ENCODE results near the gene ZNF613.
A peak's percentile ranks its signal among the peaks of the same experiment; 100 is the strongest.
"Not testable (repeated sequence)": the region's sequence is repeated elsewhere in the genome, so short reads cannot be mapped to it uniquely, and the experiment has no call there.

Gene ZNF613

DNA sequence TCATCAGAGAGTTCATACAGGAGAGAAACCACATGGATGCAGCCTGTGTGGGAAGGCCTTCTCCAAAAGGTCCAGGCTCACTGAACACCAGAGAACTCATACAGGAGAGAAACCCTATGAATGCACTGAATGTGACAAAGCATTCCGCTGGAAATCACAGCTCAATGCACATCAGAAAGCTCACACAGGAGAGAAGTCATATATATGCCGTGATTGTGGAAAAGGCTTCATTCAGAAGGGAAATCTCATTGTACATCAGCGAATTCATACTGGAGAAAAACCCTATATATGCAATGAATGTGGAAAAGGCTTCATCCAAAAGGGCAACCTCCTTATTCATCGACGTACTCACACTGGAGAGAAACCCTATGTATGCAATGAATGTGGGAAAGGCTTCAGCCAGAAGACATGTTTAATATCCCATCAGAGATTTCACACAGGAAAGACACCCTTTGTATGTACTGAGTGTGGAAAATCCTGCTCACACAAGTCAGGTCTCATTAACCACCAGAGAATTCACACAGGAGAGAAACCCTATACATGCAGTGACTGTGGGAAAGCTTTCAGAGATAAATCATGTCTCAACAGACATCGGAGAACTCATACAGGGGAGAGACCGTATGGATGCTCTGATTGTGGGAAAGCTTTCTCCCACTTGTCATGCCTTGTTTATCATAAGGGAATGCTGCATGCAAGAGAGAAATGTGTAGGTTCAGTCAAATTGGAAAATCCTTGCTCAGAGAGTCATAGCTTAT lies 17.7 kb downstream of the ZNF613 start:
- no peak for DNase-seq

DNA sequence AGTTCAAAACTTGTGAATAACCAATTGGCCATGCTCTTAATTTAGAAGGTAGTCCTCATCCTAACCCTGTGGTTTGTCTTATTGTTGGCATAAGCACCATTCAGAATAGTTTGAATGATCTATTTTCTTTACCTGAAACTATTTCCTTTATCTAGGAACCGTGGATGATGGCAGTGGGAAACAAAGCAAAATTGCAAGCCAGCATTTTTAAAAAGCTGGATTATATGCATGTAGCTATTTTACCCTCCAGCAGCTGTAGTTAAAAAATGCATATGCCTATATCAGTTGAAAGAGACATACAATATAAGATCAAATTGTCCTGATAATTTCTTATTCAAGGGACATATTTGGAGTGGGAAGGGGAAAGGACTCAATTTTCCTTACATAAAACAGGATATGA lies 19.3 kb downstream of the ZNF613 start:
- no peak for DNase-seq

DNA sequence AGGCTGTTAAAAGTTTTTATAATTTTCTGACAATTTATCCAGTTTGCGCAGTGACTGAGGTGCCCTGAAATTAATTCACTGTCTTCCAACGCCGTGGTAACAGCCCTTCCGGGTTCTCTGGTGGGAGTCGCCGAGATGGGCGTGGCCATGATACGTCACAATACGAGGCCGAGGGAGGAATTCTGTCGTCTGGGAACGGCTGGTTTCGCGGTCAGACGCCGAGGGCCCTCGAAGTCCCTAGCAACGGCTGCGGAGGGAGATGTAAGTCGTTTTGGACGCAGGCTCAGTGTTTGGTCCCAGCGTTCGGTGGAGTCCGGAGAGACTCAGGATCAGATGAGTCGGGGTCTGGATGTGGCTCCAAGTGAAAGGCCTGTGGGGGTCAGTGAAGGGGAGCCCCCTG lies 21.7 kb downstream of the ZNF613 start:
- no peak for DNase-seq

DNA sequence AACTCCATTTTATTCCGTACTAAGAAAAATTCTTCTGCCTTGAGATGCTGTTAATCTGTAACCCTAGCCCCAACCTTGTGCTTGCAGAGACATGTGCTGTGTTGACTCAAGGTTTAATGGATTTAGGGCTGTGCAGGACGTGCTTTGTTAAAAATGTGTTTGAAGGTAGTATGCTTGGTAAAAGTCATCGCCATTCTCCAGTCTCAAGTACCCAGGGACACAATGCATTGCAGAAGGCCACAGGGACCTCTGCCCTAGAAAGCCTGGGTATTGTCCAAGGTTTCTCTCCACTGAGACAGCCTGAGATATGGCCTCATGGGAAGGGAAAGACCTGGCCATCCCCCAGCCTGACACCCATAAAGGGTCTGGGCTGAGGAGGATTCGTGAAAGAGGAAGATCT lies 30.6 kb downstream of the ZNF613 start:
- DNase-seq, result not testable (repeated sequence)

DNA sequence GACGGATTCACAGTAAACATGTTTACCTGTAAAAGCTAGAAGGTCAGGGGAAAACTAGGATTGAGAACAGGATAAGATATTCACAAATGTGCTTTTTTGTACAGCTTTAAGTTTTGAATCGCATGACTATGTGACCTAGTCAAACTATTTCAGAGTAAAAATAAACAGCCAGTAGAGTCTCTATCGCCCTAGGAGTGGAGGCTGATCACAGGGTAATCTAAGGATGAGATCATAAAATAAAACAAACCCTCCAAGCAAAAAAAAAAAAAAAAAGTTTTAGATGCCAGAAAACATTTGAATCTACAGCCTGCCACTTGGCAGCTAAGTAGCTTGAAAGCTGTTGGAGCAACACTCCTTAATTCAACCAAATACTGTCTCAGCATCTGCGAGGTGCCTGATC lies 32.5 kb downstream of the ZNF613 start:
- no peak for DNase-seq

DNA sequence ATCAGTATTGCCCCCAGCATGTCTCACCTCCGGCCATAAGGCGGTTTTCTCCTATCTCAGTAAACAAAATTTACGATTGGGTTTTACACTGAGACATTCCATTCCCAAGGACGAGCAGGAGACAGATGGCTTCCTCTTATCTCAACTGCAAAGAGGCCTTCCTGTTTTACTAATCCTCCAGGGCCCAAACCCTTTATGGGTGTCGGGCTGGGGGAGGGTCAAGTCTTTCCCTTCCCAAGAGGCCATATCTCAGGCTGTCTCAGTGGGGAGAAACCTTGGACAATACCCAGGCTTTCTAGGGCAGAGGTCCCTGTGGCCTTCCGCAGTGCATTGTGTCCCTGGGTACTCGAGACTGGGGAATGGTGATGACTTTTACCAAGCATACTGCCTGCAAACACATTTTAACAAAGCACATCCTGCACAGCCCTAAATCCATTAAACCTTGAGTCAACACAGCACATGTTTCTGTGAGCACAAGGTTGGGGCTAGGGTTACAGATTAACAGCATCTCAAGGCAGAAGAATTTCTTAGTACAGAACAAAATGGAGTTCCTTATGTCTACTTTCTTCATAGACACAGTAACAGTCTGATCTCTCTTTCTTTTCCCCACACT lies 33.5 kb downstream of the ZNF613 start:
- not testable (repeated sequence) for DNase-seq

DNA sequence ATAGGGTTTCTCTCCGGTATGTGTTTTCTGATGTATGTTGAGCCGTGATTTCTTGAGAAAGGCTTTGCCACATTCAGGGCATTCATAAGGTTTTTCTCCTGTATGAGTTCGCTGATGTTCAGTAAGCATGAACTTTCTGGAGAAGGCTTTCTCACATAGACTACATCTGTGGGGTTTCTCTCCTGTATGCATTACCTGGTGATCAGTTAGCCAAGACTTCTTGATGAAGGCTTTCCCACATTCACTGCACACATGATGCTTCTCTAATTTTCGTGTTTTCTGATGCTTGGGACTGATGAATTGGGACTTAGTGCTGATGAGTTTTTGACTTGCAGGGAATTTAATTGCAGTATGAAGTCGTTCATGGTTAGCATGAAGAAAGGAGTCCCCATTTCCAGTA lies 38.3 kb downstream of the ZNF613 start:
- DNase-seq, result no peak

DNA sequence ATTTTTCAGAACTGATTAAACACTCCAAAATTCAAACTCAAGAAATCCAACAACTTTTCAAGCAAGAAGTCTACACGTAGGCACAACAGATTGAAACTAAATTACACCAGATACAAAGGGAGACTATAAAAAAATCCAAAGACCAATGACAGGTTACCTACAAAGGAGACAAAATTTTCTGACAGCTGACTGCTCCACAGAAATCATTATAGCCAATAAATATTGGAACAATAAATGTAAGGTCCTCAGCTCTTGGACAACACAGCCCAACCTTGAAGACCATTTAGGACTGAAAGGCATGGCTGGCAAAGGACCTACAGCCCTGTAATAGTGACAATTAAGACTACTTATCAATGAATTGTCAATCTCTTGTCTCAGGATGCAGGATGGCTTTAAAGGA lies 43.4 kb downstream of the ZNF613 start:
- no peak for DNase-seq

DNA sequence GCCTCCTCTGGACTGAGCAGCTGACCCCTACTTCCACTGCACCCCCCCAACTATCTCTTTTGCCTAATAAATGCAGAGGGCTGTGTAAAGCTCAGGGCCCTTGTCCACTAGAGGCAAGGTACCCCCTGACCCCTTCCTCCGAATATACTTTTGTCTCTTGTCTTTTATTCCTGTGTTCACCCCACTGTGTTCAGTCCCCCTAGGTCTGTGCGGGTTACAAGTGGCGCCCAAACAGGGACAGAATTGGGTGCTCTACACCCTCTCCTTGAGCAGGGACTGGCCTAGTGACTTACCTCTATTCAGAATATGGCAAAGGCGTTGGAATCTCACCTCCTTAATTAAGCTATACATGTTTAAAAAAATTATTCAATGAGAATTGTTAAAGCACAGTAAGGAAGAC lies 44.4 kb downstream of the ZNF613 start:
- peak; percentile 15 for DNase-seq

DNA sequence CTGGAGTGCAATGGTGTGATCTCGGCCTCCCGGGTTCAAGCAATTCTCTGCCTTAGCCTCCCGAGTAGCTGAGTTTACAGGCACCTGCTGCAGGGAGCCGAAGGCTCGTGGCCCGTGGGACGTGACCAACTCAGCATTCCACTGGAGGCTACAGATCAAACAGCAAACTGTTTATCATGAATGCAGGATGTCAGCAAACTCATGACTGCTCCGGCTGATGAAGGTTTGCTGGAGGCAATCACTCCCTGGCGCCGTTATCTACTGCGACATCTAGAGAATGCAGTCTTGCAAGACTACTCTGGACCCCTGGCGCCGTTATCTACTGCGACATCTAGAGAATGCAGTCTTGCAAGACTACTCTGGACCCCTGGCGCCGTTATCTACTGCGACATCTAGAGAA lies 48.5 kb downstream of the ZNF613 start:
- DNase-seq, result not testable (repeated sequence)

DNA sequence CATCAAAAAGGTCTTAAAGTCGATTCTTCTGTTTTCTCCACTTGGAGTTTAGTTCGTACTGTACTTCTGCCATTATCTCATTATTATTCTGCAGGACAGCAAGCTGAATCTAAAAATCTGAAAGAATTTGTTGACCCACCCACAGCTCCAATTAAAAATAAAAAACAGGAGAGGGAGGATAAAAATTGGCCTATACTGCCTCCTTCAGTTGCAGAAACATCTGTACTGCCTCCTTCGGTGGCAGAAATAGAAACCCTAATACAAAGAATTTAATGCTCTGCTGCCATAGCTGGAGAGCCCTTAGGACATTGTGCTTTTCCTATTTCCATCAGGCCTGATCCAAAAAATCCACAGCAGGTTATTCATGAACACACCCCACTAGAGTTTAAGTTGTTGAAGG lies 49.6 kb downstream of the ZNF613 start:
- DNase-seq, result no peak

DNA sequence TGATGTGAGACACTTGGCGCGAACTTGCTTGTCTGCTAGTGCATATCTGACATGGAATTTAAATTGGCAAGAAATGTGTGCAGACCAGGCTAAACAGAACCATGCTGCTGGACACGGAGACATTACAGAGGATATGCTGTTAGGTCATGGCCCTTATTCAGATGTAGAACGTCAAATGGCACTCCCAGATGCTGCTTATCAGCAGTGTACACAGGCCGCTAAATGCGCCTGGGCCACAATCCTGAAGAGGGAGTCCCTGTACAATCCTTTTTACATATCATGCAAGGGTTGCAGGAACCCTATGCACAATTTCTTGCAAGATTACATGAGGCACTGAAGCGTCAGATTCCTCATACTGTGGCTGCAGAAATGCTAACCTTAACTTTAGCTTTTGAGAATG lies 50.1 kb downstream of the ZNF613 start:
- no peak for DNase-seq

DNA sequence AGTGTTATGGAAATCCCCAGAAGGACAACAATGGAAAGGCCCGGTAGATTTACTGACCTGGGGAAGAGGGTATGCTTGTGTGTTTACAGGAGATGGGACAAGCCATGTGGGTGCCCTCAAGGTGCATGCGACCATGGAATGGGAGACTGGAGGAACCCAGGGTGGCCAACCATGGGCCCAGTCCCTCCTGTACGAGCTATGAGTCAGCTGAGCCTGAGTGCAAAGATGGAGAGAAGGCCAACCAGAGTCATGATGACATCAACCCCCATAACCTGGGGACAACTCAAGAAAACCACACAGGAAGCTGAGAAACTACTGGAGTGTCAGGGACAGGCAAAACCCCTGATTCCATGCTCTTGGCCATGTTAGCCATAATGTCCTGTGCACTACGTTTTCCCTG lies 51.6 kb downstream of the ZNF613 start:
- no peak for DNase-seq

DNA sequence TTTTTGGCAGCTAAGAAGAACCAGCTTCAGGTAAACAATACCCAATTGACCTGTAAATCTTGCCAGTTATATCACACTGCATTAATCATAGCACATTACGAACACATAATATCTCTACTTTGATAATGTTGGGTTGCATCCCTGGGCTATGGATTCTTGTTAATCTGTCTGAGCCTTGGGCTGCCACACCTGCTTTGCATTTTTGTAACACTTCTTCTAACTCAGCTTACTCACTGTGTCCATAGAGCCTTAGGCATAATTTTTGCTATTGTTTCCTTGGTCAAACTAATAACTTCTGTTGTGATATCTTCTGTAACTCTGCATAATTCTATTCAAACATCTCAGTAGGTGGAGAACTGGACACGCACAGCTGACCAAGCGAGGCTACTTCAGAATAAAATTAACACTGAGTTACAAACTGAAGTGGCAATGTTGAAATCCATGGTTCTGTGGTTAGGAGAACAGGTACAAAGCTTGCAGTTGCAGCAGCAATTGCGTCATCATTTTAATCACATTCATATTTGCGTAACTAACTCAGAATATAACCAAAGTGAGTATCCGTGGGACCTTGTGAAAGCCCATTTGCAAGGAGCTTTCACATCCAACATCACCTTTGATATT lies 53.0 kb downstream of the ZNF613 start:
- peak; percentile 36 for DNase-seq

DNA sequence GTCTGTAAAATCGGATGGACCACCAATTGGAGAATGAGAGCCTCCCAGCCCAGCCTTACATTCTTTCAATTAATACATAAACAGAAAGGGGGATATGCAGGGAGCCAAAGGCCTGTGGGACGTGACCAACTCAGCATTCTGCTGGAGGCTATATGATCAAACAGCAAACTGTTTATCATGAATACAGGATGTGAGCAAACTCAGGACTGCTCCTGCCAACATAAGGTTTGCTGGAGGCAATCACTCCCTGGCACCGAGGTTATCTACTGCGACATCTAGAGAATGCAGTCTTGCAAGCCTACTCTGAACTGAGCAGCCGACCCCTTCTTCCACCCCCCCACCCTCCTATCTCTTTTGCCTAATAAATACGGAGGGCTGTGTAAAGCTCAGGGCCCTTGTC lies 53.7 kb downstream of the ZNF613 start:
- not testable (repeated sequence) for DNase-seq

DNA sequence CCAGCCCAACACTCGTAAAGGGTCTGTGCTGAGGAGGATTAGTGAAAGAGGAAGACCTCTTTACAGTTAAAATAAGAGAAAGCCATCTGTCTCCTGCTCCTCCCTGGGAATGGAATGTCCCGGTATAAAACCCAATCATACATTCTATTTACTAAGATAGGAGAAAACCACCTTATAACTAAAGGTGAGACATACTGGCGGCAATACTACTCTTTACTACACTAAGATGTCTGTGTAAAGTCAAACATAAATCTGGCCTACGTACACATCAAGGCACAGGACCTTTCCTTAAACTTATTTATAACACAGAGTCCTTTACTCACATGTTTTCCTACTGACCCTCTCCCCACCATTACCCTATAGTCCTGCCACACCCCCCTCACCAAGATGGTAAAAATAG lies 56.1 kb downstream of the ZNF613 start:
- no peak for DNase-seq

DNA sequence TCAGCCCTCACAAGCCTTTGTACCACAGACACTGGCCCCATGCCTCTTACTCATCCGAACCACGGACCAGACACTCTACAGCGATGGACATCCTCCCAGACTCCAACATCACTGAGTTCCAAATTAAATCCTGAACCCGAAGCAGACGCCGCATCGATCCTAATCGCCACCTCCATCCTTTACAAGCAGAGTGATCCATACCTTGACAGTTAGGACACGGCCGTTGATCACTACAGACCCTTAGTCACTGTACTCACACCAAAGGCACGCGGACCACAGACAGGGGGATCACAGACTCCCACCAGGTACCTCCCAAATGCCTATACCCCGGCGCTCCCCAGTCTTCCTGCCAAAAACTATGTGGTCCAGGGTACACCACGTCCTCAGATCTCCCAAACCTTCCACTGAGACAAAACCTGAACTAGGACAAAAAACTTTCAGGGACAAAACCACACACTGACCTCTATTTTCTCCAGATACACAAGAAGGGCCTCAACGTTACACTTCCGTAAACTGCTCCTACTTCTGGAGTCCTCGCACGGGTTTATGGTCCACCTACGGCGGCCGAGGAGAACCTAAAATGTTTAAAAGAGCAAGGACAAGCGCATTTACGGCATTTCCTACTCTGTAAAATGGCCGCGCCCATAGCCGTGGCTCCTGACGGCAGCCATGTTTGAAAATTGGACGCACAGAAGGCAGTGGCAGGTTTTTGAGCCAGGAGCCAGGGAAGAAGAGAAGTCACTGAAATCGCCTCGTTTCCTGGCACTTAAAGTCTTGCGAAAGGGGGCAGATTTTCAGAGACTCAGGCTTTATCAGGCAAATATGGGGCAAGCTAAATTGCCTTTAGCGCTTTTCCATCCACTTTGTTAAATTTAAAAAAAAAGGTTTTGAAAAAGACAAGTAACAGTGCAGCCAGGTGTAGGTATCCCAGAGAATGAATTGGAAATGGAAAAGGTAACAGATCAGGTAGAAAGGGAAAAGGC lies 59.3 kb downstream of the ZNF613 start, which contains the start of gene ZNF350:
TSS of gene ZNF350 (minus strand) at position 532 of the 983 bp plus-strand sequence. CDS start 12,480 bp downstream, outside the sequence.
- DNase-seq, result peak; percentile 97

DNA sequence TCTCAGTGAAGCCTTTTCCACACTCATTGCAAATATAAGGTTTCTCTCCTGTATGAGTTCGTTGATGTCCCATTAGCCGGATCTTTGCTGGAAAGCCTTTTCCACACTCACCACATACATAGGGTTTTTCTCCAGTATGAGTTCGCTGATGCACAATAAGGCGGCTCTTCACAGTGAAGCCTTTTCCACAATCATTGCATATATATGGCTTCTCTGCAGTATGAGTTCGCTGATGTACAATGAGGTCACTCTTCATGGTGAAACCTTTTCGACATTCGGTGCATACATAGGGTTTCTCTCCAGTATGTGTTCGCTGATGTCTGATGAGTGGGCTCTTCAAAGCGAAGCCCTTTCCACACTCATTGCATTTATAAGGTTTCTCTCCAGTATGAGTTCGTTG lies 66.2 kb downstream of the ZNF613 start:
- DNase-seq, result no peak

DNA sequence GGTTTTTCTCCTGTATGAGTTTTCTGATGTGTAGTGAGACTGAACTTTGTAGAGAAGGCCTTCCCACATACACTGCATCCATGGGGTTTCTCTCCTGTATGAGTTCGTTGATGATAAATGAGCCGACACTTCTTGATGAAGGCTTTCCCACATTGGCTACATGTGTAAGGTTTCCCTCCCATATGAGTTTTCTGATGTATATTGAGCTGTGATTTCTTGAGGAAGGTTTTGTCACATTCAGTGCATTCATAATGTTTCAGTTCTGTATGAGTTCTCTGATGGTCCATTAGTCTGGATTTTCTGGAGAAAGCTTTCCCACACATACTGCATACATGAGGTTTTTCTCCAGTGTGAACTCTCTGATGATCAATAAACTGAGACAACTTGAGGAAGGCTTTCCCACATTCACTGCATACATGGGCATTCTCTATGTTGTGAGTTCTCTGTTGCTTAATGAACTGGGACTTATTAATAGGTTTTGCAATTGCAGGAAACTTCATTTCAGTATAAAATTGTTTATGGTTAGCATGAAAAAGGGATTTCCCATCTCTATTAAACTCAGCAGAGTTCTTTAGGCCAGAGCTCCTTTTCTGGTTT lies 66.9 kb downstream of the ZNF613 start:
- DNase-seq, result no peak
